Neural progenitor cell (in vitro differentiated cells): ENCODE results near the gene OR7G1. TPM values are rescaled to one million over a fixed set of nuclear protein-coding genes. Genes with fewer than 3 reads are reported as not detected.
"Not testable (repeated sequence)": the region's sequence is repeated elsewhere in the genome, so short reads cannot be mapped to it uniquely, and the experiment has no call there.

ENCODE experiments used
- DNase-seq: peaks from one replicate; pipeline ENCODE4 v3.0.0-alpha.2; 2016; ENCODE audit warnings: low spot score
- H2AFZ ChIP-seq: fragments of 200-600 bp; sonication (generic); replicated peaks from 2 replicates; pipeline ENCODE4 v1.6.1; 2016; ENCODE audit warnings: antibody characterized with exemption
- H3F3A ChIP-seq: fragments of 200-600 bp; sonication (generic); 2 replicates; pipeline ENCODE4 v1.6.1; 2016; ENCODE audit warnings: antibody characterized with exemption, low read depth
- H3K27ac ChIP-seq: fragments of 200-600 bp; sonication (generic); 2 replicates; pipeline ENCODE4 v1.5.1; 2016; ENCODE audit warnings: mild to moderate bottlenecking
- H3K27me3 ChIP-seq: fragments of 200-600 bp; sonication (generic); 2 replicates; pipeline ENCODE4 v1.6.1; 2016; ENCODE audit warnings: mild to moderate bottlenecking, moderate library complexity
- H3K36me3 ChIP-seq: fragments of 200-600 bp; sonication (generic); 2 replicates; pipeline ENCODE4 v1.5.1; 2016
- H3K4me1 ChIP-seq: fragments of 200-600 bp; sonication (generic); 2 replicates; pipeline ENCODE4 v1.6.1; 2016; ENCODE audit warnings: mixed run types
- H3K4me2 ChIP-seq: fragments of 200-600 bp; sonication (generic); 2 replicates; pipeline ENCODE4 v1.6.1; 2016
- H3K4me3 ChIP-seq: fragments of 200-600 bp; sonication (generic); 2 replicates; pipeline ENCODE4 v1.5.1; 2016
- H3K79me2 ChIP-seq: fragments of 200-600 bp; sonication (generic); 2 replicates; pipeline ENCODE4 v1.6.1; 2016; ENCODE audit warnings: low read depth
- H3K9ac ChIP-seq: fragments of 200-600 bp; sonication (generic); 2 replicates; pipeline ENCODE4 v1.6.1; 2016
- H3K9me3 ChIP-seq: fragments of 200-600 bp; sonication (generic); 2 replicates; pipeline ENCODE4 v1.5.1; 2016; ENCODE audit warnings: low read depth
- H4K20me1 ChIP-seq: fragments of 200-600 bp; sonication (generic); 2 replicates; pipeline ENCODE4 v1.6.1; 2016; ENCODE audit warnings: low read depth
- H3K27ac Mint-ChIP-seq: 3 replicates; pipeline ENCODE4 v1.8.0; 2021; ENCODE audit warnings: mixed read lengths
- H3K27me3 Mint-ChIP-seq: 2 replicates; pipeline ENCODE4 v1.8.0; 2022; ENCODE audit warnings: low read depth, mild to moderate bottlenecking, inconsistent platforms, moderate library complexity, mixed read lengths; ENCODE audit not compliant: insufficient read depth
- H3K36me3 Mint-ChIP-seq: 3 replicates; pipeline ENCODE4 v1.8.0; 2021; ENCODE audit warnings: mixed read lengths
- H3K4me1 Mint-ChIP-seq: 3 replicates; pipeline ENCODE4 v1.8.0; 2021; ENCODE audit warnings: mixed read lengths
- H3K4me3 Mint-ChIP-seq: 3 replicates; pipeline ENCODE4 v1.8.0; 2021; ENCODE audit warnings: mild to moderate bottlenecking, moderate library complexity, mixed read lengths
- H3K9me3 Mint-ChIP-seq: 3 replicates; pipeline ENCODE4 v1.8.0; 2020; ENCODE audit warnings: mixed read lengths
- EZH2 ChIP-seq: fragments of 200-600 bp; sonication (generic); IDR thresholded peaks from 2 replicates; pipeline ENCODE4 v1.6.1; 2017; ENCODE audit warnings: antibody characterized with exemption, mild to moderate bottlenecking, moderate library complexity
- EZH2phosphoT487 ChIP-seq: fragments of 200-600 bp; sonication (generic); IDR thresholded peaks from 2 replicates; pipeline ENCODE4 v1.6.1; 2017; ENCODE audit warnings: antibody characterized with exemption
- small RNA-seq: library from RNA; depleted of rRNA; stranded (forward); fragments of <200 nt; gene quantifications from one replicate; pipeline ENCODE3, GENCODE V24; 2015
- total RNA-seq: library from RNA; depleted of rRNA; stranded (reverse); fragments of >200 nt; gene quantifications from 2 replicates; pipeline ENCODE4 v1.2.3, GENCODE V29; 2015; ENCODE audit warnings: low replicate concordance
- TF ChIP-seq, protein P1 (sequence below): fragments of 200-600 bp; sonication (generic); IDR thresholded peaks from 2 replicates; pipeline ENCODE4 v1.5.1; 2017; ENCODE audit warnings: antibody characterized with exemption, mild to moderate bottlenecking

Gene OR7G1
- total RNA-seq, 1 donor from 2014 or later = not detected

DNA sequence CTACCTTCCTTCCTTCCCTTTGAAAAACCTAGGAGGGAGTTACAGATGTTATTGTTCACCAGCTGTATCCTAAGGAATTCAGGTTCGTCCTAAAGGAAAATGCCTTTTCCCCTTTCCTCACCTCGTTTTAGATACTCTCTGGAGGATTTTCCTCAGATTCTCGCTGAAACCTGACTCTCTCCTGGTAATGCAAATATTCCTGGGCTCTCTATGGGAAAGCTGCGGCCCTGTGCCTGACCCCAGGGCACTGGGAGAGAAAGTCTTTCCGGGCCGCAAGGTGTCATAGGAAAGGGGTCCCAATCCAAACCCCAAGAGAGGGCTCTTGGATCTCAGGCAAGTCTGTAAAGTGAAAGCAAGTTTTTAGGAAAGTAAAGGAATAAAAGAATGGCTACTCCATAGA lies 41.8 kb downstream of the OR7G1 start:
- H3K27me3 Mint-ChIP-seq = peaks cover 3% of the 10 kb centered on the region
- H3K4me3 Mint-ChIP-seq = no peak overlapping the region
- Histone ChIP-seq H3K27ac (no peak overlapping the region), H4K20me1 (no peaks in the 10 kb centered on the region), H3K9me3 (no peaks in the 10 kb centered on the region), H3K79me2 (no peaks in the 10 kb centered on the region), H3K4me1 (peaks cover 23% of the 10 kb centered on the region), H3K36me3 (no peaks in the 10 kb centered on the region), H3F3A (peaks cover 21% of the 10 kb centered on the region), H2AFZ (no peak overlapping the region), H3K27me3 (no peaks in the 10 kb centered on the region), H3K4me2 (no peak overlapping the region), H3K4me3 (no peak overlapping the region), H3K9ac (no peak overlapping the region)
- no peak for DNase-seq
- peaks cover 15% of the 10 kb centered on the region for H3K4me1 Mint-ChIP-seq
- no peaks in the 10 kb centered on the region for H3K36me3 Mint-ChIP-seq
- TF ChIP-seq EZH2 (no peak), EZH2phosphoT487 (no peak)
- TF ChIP-seq, protein P1, sequence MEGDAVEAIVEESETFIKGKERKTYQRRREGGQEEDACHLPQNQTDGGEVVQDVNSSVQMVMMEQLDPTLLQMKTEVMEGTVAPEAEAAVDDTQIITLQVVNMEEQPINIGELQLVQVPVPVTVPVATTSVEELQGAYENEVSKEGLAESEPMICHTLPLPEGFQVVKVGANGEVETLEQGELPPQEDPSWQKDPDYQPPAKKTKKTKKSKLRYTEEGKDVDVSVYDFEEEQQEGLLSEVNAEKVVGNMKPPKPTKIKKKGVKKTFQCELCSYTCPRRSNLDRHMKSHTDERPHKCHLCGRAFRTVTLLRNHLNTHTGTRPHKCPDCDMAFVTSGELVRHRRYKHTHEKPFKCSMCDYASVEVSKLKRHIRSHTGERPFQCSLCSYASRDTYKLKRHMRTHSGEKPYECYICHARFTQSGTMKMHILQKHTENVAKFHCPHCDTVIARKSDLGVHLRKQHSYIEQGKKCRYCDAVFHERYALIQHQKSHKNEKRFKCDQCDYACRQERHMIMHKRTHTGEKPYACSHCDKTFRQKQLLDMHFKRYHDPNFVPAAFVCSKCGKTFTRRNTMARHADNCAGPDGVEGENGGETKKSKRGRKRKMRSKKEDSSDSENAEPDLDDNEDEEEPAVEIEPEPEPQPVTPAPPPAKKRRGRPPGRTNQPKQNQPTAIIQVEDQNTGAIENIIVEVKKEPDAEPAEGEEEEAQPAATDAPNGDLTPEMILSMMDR = no peak
- no peaks in the 10 kb centered on the region for H3K9me3 Mint-ChIP-seq
- no peak overlapping the region for H3K27ac Mint-ChIP-seq

DNA sequence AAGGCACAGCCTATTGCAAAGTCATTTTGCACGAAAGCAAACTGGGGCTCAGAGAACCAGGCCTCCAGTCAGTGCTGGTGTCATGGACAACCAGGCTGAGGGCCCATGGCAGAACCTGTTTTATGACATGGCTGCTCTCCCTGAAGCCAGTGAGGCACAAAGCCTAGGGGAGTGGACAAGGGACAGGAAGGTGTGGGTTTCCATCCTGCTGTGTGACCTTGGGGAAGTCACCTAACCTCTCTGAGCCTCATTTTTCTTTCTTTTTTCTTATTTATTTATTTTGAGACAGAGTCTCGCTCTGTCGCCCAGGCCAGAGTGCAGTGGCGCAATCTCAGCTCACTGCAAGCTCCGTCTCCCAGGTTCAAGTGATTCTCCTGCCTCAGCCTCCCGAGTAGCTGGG lies 43.8 kb downstream of the OR7G1 start:
- H3K27ac ChIP-seq, H3K9ac ChIP-seq, H3K36me3 Mint-ChIP-seq, H3K27me3 Mint-ChIP-seq, H3K9me3 Mint-ChIP-seq, DNase-seq, H3K79me2 ChIP-seq, H3K36me3 ChIP-seq, H3K27ac Mint-ChIP-seq, H2AFZ ChIP-seq, H4K20me1 ChIP-seq, H3K4me2 ChIP-seq, H3K4me3 Mint-ChIP-seq, H3K4me3 ChIP-seq, H3K27me3 ChIP-seq, H3K9me3 ChIP-seq: not testable (repeated sequence)
- H3K4me1 Mint-ChIP-seq = peaks cover 15% of the 10 kb centered on the region
- H3K4me1 ChIP-seq = peaks cover 23% of the 10 kb centered on the region
- H3F3A ChIP-seq = peaks cover 14% of the 10 kb centered on the region

DNA sequence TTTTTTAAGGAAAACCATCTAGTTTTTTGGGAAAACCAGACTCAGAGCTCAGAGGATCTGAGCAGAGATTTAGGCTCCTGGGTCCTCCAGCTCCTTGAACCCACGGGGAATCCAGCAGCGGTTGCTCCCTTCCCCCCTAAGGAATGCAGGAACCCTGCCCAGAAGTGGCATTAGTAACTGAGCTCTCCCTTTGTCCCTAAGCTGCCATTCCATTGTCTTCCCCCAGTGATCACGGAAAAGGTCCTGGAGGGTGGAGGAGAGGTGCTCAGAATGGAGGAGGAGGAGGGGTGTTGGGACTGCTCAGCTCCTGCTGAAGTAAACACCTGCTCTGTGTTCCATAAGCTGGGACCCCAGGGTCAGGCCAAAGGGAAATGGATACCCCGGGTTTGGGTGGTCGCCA lies 45.5 kb downstream of the OR7G1 start:
- Histone ChIP-seq H3K79me2 (no peaks in the 10 kb centered on the region), H4K20me1 (no peaks in the 10 kb centered on the region), H3K4me1 (peaks cover 14% of the 10 kb centered on the region), H3K4me3 (no peak overlapping the region), H3K27ac (no peak overlapping the region), H2AFZ (no peak overlapping the region), H3K36me3 (no peaks in the 10 kb centered on the region), H3K27me3 (no peaks in the 10 kb centered on the region), H3K9me3 (no peaks in the 10 kb centered on the region), H3K9ac (no peak overlapping the region), H3F3A (peaks cover 14% of the 10 kb centered on the region), H3K4me2 (peak overlapping the region; percentile 61)
- DNase-seq = peak; percentile 86
- Mint-ChIP-seq H3K4me1 (peaks cover 6% of the 10 kb centered on the region), H3K36me3 (no peaks in the 10 kb centered on the region), H3K4me3 (no peak overlapping the region), H3K27ac (no peak overlapping the region), H3K9me3 (no peaks in the 10 kb centered on the region), H3K27me3 (no peaks in the 10 kb centered on the region)
- TF ChIP-seq EZH2 (no peak), EZH2phosphoT487 (peak; percentile 34)
- TF ChIP-seq, protein P1 = no peak

DNA sequence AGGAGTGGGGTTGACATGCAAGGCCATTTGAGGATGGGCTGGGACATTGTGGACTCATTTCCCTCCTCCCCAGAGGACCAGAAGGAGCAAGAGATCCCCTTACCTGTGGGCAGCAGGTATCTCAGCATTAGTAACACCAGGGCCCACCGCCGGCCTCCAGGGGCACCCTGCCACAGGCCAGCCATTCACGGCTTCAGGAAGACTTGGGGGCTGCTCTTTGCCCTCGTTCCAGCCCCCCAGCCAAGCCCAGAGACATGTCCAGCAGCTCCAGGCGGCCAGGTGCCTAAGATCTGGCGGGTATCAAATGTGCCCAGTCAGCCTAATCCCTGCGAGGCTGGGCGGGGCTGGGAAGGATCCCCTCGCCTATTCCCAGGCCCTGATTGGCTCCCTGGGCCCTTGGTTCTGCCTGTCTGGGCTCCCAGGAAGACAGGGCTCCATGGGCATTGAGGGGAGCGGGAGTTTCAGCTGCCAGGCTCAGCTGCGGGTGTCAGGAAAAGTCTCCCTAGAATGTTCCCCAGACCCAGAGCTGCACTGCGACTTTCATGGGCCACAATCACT lies 50.0 kb downstream of the OR7G1 start:
- H2AFZ ChIP-seq = no peak overlapping the region
- no peak overlapping the region for H3K4me2 ChIP-seq
- peaks cover 7% of the 10 kb centered on the region for H3F3A ChIP-seq
- H4K20me1 ChIP-seq = no peaks in the 10 kb centered on the region
- Mint-ChIP-seq H3K36me3 (no peaks in the 10 kb centered on the region), H3K4me1 (no peaks in the 10 kb centered on the region), H3K4me3 (no peak overlapping the region), H3K9me3 (no peaks in the 10 kb centered on the region), H3K27ac (no peak overlapping the region), H3K27me3 (no peaks in the 10 kb centered on the region)
- H3K4me3 ChIP-seq = no peak overlapping the region
- no peaks in the 10 kb centered on the region for H3K36me3 ChIP-seq
- no peak overlapping the region for H3K9ac ChIP-seq
- no peaks in the 10 kb centered on the region for H3K79me2 ChIP-seq
- no peak for DNase-seq
- no peaks in the 10 kb centered on the region for H3K9me3 ChIP-seq
- H3K27me3 ChIP-seq = no peaks in the 10 kb centered on the region
- peaks cover 7% of the 10 kb centered on the region for H3K4me1 ChIP-seq
- TF ChIP-seq EZH2 (no peak), EZH2phosphoT487 (no peak)
- TF ChIP-seq, protein P1 = no peak
- H3K27ac ChIP-seq = no peak overlapping the region

Small RNAs within 50 kb of the gene (small RNA-seq; reads per million reads assigned to genes)
- gene OR1M4P = not detected

Other genes with a start within 250 kb of the OR7G1 start
- under 0.01 and 0.07 TPM in 2 replicates for gene MUC16, start 105.4 kb downstream of the OR7G1 start, total RNA-seq
- gene OR1M1, start 28.7 kb downstream of the OR7G1 start, total RNA-seq = not detected in 2 replicates
- gene OR7G2, start 8.3 kb downstream of the OR7G1 start, total RNA-seq = not detected in 2 replicates
- gene OR7G3, start 11.2 kb upstream of the OR7G1 start, total RNA-seq = not detected in 2 replicates
- 19.6 and 23.0 TPM in 2 replicates for gene ZNF317, start 24.6 kb upstream of the OR7G1 start, total RNA-seq
- gene OR7D2, start 63.2 kb upstream of the OR7G1 start, total RNA-seq = 1.4 and 1.5 TPM in 2 replicates
- not detected in 2 replicates for gene OR7D4, start 103.8 kb upstream of the OR7G1 start, total RNA-seq
- gene OR7E24, start 135.2 kb upstream of the OR7G1 start, total RNA-seq = not detected in 2 replicates
- gene ZNF699, start 194.1 kb upstream of the OR7G1 start, total RNA-seq = 12.9 and 21.6 TPM in 2 replicates
- gene ZNF559, start 208.4 kb upstream of the OR7G1 start, total RNA-seq = 41.6 and 79.8 TPM in 2 replicates
- 15.7 and 20.9 TPM in 2 replicates for gene ZNF177, start 247.2 kb upstream of the OR7G1 start, total RNA-seq